RCC 7860 (cell line): ENCODE data around the gene TBC1D20.

ENCODE experiments used
- DNase-seq: peaks from one replicate; pipeline ENCODE4 v3.0.0-alpha.2; 2015; ENCODE audit warnings: low spot score
- FAIRE-seq: peaks from 2 replicates; lab custom pipeline; 2012; peaks lifted over from hg19 to GRCh38; lab: Jason Lieb, UNC

The TBC1D20 gene

GRCh38 chr20:440148-440547, 22.2 kb downstream of the TBC1D20 start:
- DNase-seq (no peak), FAIRE-seq (no peak)

- DNase-seq: no peak
- no peak for FAIRE-seq
Measured at GRCh38 chr20:438571-439469, 23.5 kb downstream of the TBC1D20 start.

- FAIRE-seq (no peak), DNase-seq (no peak)
Measured at GRCh38 chr20:437787-438486, 24.4 kb downstream of the TBC1D20 start.

- no peak for DNase-seq
- FAIRE-seq: no peak
Measured at GRCh38 chr20:436476-436875, 25.9 kb downstream of the TBC1D20 start.

- FAIRE-seq (no peak), DNase-seq (no peak)
Measured at GRCh38 chr20:435558-435957, 26.8 kb downstream of the TBC1D20 start.

- no peak for DNase-seq
- no peak for FAIRE-seq
Measured at GRCh38 chr20:434661-435419, 27.5 kb downstream of the TBC1D20 start.

GRCh38 chr20:434221-434620, 28.1 kb downstream of the TBC1D20 start:
- DNase-seq (no peak), FAIRE-seq (no peak)

GRCh38 chr20:433300-433975, 28.9 kb downstream of the TBC1D20 start:
- DNase-seq: peak; percentile 52
- peak; percentile 68 for FAIRE-seq

GRCh38 chr20:432677-433299, 29.5 kb downstream of the TBC1D20 start:
- FAIRE-seq (no peak), DNase-seq (no peak)

GRCh38 chr20:432208-432607, 30.1 kb downstream of the TBC1D20 start:
- no peak for DNase-seq
- no peak for FAIRE-seq

GRCh38 chr20:431012-431904, 31.1 kb downstream of the TBC1D20 start:
- FAIRE-seq: no peak
- DNase-seq: peak; percentile 62

GRCh38 chr20:430091-430999, 32.0 kb downstream of the TBC1D20 start:
- DNase-seq (no peak), FAIRE-seq (no peak)

GRCh38 chr20:428658-429200, 33.6 kb downstream of the TBC1D20 start:
- FAIRE-seq: no peak
- DNase-seq: no peak

GRCh38 chr20:427849-428657, 34.3 kb downstream of the TBC1D20 start:
- DNase-seq (no peak), FAIRE-seq (no peak)

- no peak for FAIRE-seq
Measured at GRCh38 chr20:427401-427800, 34.9 kb downstream of the TBC1D20 start.

GRCh38 chr20:426566-426965, 35.8 kb downstream of the TBC1D20 start:
- DNase-seq (no peak), FAIRE-seq (no peak)

More at GRCh38 chr20:427401-427800, 34.9 kb downstream of the TBC1D20 start:
- no peak for DNase-seq

GRCh38 chr20:421685-422250, 40.6 kb downstream of the TBC1D20 start:
- no peak for FAIRE-seq
- no peak for DNase-seq
